H9 (cell line): ENCODE data around the gene AARSD1. TPM values are rescaled to one million over a fixed set of nuclear protein-coding genes. Genes with fewer than 3 reads are reported as not detected.

Experiments
- DNase-seq: peaks from one replicate; pipeline ENCODE4 v3.0.0-alpha.2; 2017
- H2AFZ ChIP-seq: one replicate; pipeline ENCODE4 v1.6.1; 2013; ENCODE audit warnings: mild to moderate bottlenecking, low read length, control low read depth, moderate library complexity
- H2AK5ac ChIP-seq: 2 replicates; pipeline ENCODE4 v1.6.1; 2013; ENCODE audit warnings: low read length, control low read depth, mixed read lengths; ENCODE audit not compliant: insufficient read length
- H2BK120ac ChIP-seq: one replicate; pipeline ENCODE4 v1.6.1; 2013; ENCODE audit warnings: low read depth, mild to moderate bottlenecking, low read length, control low read depth, inconsistent platforms; ENCODE audit not compliant: poor library complexity, severe bottlenecking
- H2BK12ac ChIP-seq: 2 replicates; pipeline ENCODE4 v1.6.1; 2013; ENCODE audit warnings: low read length, control low read depth, mixed read lengths, low read depth; ENCODE audit not compliant: insufficient read length
- H2BK15ac ChIP-seq: 2 replicates; pipeline ENCODE4 v1.6.1; 2013; ENCODE audit warnings: low read depth, low read length, control low read depth
- H2BK20ac ChIP-seq: one replicate; pipeline ENCODE4 v1.6.1; 2013; ENCODE audit warnings: low read depth, mild to moderate bottlenecking, low read length, control low read depth, inconsistent platforms; ENCODE audit not compliant: poor library complexity, severe bottlenecking
- H2BK5ac ChIP-seq: 2 replicates; pipeline ENCODE4 v1.6.1; 2013; ENCODE audit warnings: low read length, control low read depth, mixed read lengths; ENCODE audit not compliant: insufficient read length
- H3K14ac ChIP-seq: 2 replicates; pipeline ENCODE4 v1.6.1; 2013; ENCODE audit warnings: low read length, control low read depth; ENCODE audit not compliant: insufficient read depth
- H3K18ac ChIP-seq: 2 replicates; pipeline ENCODE4 v1.6.1; 2013; ENCODE audit warnings: low read depth, mild to moderate bottlenecking, mixed read lengths, low read length, control low read depth; ENCODE audit not compliant: insufficient read length
- H3K23ac ChIP-seq: 2 replicates; pipeline ENCODE4 v1.6.1; 2013; ENCODE audit warnings: low read length, control low read depth, mixed read lengths, low read depth; ENCODE audit not compliant: insufficient read length
- H3K23me2 ChIP-seq: 2 replicates; pipeline ENCODE4 v1.6.1; 2013; ENCODE audit warnings: low read depth, mild to moderate bottlenecking, mixed read lengths, low read length, control low read depth; ENCODE audit not compliant: insufficient read length, poor library complexity, severe bottlenecking
- H3K27ac ChIP-seq: 2 replicates; pipeline ENCODE4 v1.5.1; 2013; ENCODE audit warnings: low read length, control low read depth, mixed read lengths, low read depth; ENCODE audit not compliant: insufficient read length
- H3K27me3 ChIP-seq: 2 replicates; pipeline ENCODE4 v1.6.1; 2013; ENCODE audit warnings: low read length, control low read depth, inconsistent platforms; ENCODE audit not compliant: insufficient read depth
- H3K4ac ChIP-seq: 2 replicates; pipeline ENCODE4 v1.6.1; 2013; ENCODE audit warnings: low read depth, mild to moderate bottlenecking, control low read depth, inconsistent platforms, low read length, moderate library complexity
- H3K4me1 ChIP-seq: 2 replicates; pipeline ENCODE4 v1.6.1; 2013; ENCODE audit warnings: low read length, control low read depth, inconsistent platforms; ENCODE audit not compliant: insufficient read depth
- H3K4me2 ChIP-seq: 2 replicates; pipeline ENCODE4 v1.6.1; 2013; ENCODE audit warnings: low read length, control low read depth, mixed read lengths; ENCODE audit not compliant: insufficient read length, insufficient read depth
- H3K56ac ChIP-seq: 2 replicates; pipeline ENCODE4 v1.6.1; 2013; ENCODE audit warnings: low read depth, mild to moderate bottlenecking, mixed read lengths, low read length, control low read depth; ENCODE audit not compliant: insufficient read length
- H3K79me1 ChIP-seq: 2 replicates; pipeline ENCODE4 v1.6.1; 2013; ENCODE audit warnings: low read depth, mild to moderate bottlenecking, moderate library complexity, low read length, control low read depth, inconsistent platforms; ENCODE audit not compliant: insufficient read depth, poor library complexity, severe bottlenecking
- H3K79me2 ChIP-seq: 2 replicates; pipeline ENCODE4 v1.6.1; 2013; ENCODE audit warnings: low read length, control low read depth, inconsistent platforms; ENCODE audit not compliant: insufficient read depth
- H3K9ac ChIP-seq: 2 replicates; pipeline ENCODE4 v1.6.1; 2013; ENCODE audit warnings: low read length, control low read depth, mixed read lengths; ENCODE audit not compliant: insufficient read length; ENCODE audit errors: extremely low read depth
- H3K9me3 ChIP-seq: one replicate; pipeline ENCODE4 v1.6.1; 2013; ENCODE audit warnings: low read depth, low read length, inconsistent platforms; ENCODE audit not compliant: control insufficient read depth
- H3T11ph ChIP-seq: one replicate; pipeline ENCODE4 v1.6.1; 2013; ENCODE audit warnings: mild to moderate bottlenecking, low read length, control low read depth, inconsistent platforms
- H4K20me1 ChIP-seq: one replicate; pipeline ENCODE4 v1.6.1; 2013; ENCODE audit not compliant: control insufficient read depth, insufficient read length, insufficient read depth
- H4K5ac ChIP-seq: 2 replicates; pipeline ENCODE4 v1.6.1; 2013; ENCODE audit warnings: low read depth, mild to moderate bottlenecking, mixed read lengths, low read length, control low read depth; ENCODE audit not compliant: insufficient read length
- H4K8ac ChIP-seq: replicated peaks from 2 replicates; pipeline ENCODE4 v1.6.1; 2013; ENCODE audit warnings: low read length, control low read depth, mixed read lengths, low read depth; ENCODE audit not compliant: insufficient read length
- H4K91ac ChIP-seq: 2 replicates; pipeline ENCODE4 v1.6.1; 2013; ENCODE audit warnings: low read depth, mild to moderate bottlenecking, moderate library complexity, mixed read lengths, low read length, control low read depth; ENCODE audit not compliant: insufficient read length
- H3K27ac Mint-ChIP-seq, 3 experiments: 2 replicates in 2 of 3; 3 replicates in 1 of 3; pipeline ENCODE4 v1.8.0; 2020 to 2021; ENCODE audit warnings: mixed read lengths in 3 of 3, mild to moderate bottlenecking in 1 of 3, moderate library complexity in 1 of 3
- H3K27me3 Mint-ChIP-seq: 2 replicates; pipeline ENCODE4 v1.8.0; 2021; ENCODE audit warnings: low read depth, mild to moderate bottlenecking, moderate library complexity, mixed read lengths
- H3K36me3 Mint-ChIP-seq, 3 experiments: 2 replicates in 2 of 3; 3 replicates in 1 of 3; pipeline ENCODE4 v1.8.0; 2020 to 2021; ENCODE audit warnings: low read depth in 3 of 3, mixed read lengths in 3 of 3; ENCODE audit not compliant: insufficient read depth in 1 of 3
- H3K4me1 Mint-ChIP-seq, 2 experiments: 2 replicates each; pipeline ENCODE4 v1.8.0; 2020; ENCODE audit warnings: mixed read lengths in 2 of 2
- H3K4me3 Mint-ChIP-seq, 2 experiments: 2 replicates in 1 of 2; 3 replicates in 1 of 2; pipeline ENCODE4 v1.8.0; 2020 to 2021; ENCODE audit warnings: mild to moderate bottlenecking in 2 of 2, mixed read lengths in 2 of 2, moderate library complexity in 1 of 2
- H3K9me3 Mint-ChIP-seq, 2 experiments: 2 replicates in 1 of 2; 3 replicates in 1 of 2; pipeline ENCODE4 v1.8.0; 2020; ENCODE audit warnings: mild to moderate bottlenecking in 2 of 2, mixed read lengths in 2 of 2, moderate library complexity in 1 of 2
- CTCF ChIP-seq: fragments of 200-600 bp; sonication (generic); conservative IDR thresholded peaks from 3 replicates; pipeline ENCODE4 v1.8.0; 2021; ENCODE audit warnings: antibody characterized with exemption, mild to moderate bottlenecking
- WGBS: extraction: QIAGEN DNeasy Blood & Tissue Kit; methylation state at CpG from one replicate; pipeline ENCODE4 v1.1.7; 2013; ENCODE audit warnings: missing lambda C conversion rate, low lambda C conversion rate, mixed read lengths; ENCODE audit not compliant: insufficient read length; ENCODE audit errors: extremely low coverage; 5-methylcytosine and 5-hydroxymethylcytosine counted together
- total RNA-seq: library from RNA; stranded (reverse); gene quantifications from 2 replicates; pipeline ENCODE4 v1.2.1, GENCODE V29; 2021

The AARSD1 gene
- total RNA-seq, 1 experiment from 2014 or later: 68.7 TPM

GRCh38 chr17:42913981-42914617 is 50.2 kb downstream of the AARSD1 start:
- no peak overlapping the region for H2AK5ac ChIP-seq
- H3K79me1 ChIP-seq: no peaks in the 10 kb centered on the region
- no peak overlapping the region for H3K4me2 ChIP-seq
- H3K4me1 Mint-ChIP-seq: peaks cover 6 to 11% of the 10 kb centered on the region in 2 experiments; a peak in 3 of 4 replicates
- H2BK120ac ChIP-seq: no peak overlapping the region
- DNase-seq: no peak
- H3K9ac ChIP-seq: no peak overlapping the region
- H3K9me3 ChIP-seq: no peaks in the 10 kb centered on the region
- H3K27me3 Mint-ChIP-seq: no peaks in the 10 kb centered on the region; the same call in 1 of the 2 replicates
- no peak overlapping the region for H3K14ac ChIP-seq
- H3K18ac ChIP-seq: no peak overlapping the region
- H3T11ph ChIP-seq: no peak overlapping the region
- no peak overlapping the region for H3K4me3 Mint-ChIP-seq
- H3K23ac ChIP-seq: no peak overlapping the region
- no peak overlapping the region for H2BK20ac ChIP-seq
- no CpG with 5 or more reads among the region's 3 CpGs for WGBS
- no peak overlapping the region for H3K27ac Mint-ChIP-seq
- H2AFZ ChIP-seq: no peak overlapping the region
- H4K8ac ChIP-seq: no peak overlapping the region
- no peak overlapping the region for H2BK5ac ChIP-seq
- no peaks in the 10 kb centered on the region for H3K23me2 ChIP-seq
- no peaks in the 10 kb centered on the region for H3K27me3 ChIP-seq
- H3K79me2 ChIP-seq: no peaks in the 10 kb centered on the region
- no peaks in the 10 kb centered on the region; a peak in 1 of 7 replicates for H3K36me3 Mint-ChIP-seq
- no peak overlapping the region for H4K91ac ChIP-seq
- TF ChIP-seq CTCF: no peak
- H4K5ac ChIP-seq: no peak overlapping the region
- H3K9me3 Mint-ChIP-seq: no peaks in the 10 kb centered on the region
- H2BK15ac ChIP-seq: no peak overlapping the region
- peaks cover 3% of the 10 kb centered on the region; the same call in 1 of the 2 replicates for H3K4me1 ChIP-seq
- no peak overlapping the region for H2BK12ac ChIP-seq
- no peak overlapping the region for H3K56ac ChIP-seq
- H3K4ac ChIP-seq: no peak overlapping the region
- no peaks in the 10 kb centered on the region for H4K20me1 ChIP-seq
- no peak overlapping the region for H3K27ac ChIP-seq
